Kidney glomerular epithelial cell (primary cell): ENCODE data around the gene IGLON5.

Experiments used
- DNase-seq: peaks from one replicate; lab custom pipeline; 2025; lab: John Stamatoyannopoulos, UW

Gene IGLON5

DNA sequence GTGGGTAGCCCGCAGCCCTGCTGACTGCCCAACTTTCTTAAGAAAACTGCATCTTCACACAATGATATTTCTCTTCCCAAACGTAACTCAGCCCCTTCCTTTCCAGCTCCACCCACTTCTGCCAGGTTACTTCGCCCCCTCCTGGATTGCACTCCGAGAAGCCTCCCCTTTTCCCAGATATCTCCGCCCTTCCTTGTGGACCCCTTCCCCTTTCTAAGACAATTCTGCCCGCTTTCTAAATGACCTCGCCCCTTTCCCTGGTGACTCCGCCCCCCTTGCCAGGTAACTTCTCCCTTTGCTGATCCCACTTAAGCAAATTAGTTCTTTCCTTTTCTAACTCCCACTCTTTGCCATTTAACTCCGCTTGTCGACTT lies 27.9 kb downstream of the IGLON5 start:
- no peak for DNase-seq

DNA sequence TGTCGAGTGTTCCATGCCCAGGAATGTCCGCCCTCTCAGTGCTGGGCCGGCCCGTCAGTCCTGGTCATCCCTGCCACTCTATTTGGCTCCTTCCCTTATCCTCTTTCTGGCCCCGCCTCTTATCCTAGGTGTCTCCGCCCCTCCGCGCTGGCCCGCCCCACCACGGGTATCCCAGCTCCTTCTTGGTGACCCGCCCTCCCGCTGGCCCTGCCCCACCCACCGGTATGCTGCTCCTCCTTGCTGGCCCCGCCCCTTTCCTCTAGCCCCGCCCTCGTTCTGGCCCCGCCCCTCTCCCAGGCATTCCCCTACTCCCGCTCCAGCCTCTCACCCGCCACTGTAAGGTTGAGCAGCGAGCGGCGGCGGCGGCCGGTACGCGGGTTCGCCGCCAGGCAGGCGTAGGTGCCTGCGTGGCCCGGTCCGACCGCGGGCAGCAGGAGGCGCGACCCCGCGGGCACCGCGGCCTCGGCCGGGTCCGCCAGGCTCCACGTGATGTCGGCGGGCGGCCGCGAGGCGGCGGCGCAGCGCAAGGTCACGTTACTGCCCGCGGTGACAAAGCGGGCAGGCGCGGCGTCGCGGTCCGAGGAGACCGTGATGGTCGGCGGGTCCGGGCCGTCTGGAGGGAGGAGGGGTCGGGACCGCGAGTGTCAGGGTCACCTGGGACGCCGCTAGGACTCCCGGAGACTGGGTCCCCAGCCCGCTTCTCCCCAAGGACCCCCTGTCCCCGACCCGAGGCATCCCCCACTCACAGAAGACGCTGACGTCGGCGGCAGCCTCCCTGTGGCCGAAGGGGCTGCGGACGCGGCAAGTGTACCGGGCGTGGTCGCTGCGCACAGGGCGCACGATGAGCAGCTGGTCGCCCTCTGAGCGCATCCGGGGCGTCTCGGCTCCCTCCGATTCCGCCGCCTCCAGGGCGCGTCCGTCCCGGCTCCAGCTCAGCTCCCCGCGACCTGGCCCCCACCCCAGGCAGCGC lies 28.5 kb downstream of the IGLON5 start:
- DNase-seq: peak; percentile 89

DNA sequence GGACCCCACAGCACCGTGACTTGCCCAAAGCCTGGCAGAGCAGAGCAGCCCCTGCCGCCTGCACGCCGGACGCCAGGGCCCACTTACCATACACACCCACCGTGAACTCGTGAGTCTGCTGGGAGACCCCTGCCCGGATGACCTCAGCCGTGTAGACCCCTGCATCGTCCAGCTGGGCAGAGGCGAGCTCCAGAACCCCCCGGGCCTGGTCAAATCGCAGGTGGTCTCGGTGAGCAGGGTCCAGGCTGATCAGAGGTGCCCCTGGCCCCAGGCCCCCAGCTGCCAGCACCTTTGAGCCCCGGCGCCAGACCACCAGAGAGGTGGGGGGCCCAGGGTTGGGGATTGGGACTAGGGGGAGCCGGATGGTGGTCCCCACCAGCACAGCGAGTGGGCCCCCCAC lies 29.6 kb downstream of the IGLON5 start:
- DNase-seq: no peak

DNA sequence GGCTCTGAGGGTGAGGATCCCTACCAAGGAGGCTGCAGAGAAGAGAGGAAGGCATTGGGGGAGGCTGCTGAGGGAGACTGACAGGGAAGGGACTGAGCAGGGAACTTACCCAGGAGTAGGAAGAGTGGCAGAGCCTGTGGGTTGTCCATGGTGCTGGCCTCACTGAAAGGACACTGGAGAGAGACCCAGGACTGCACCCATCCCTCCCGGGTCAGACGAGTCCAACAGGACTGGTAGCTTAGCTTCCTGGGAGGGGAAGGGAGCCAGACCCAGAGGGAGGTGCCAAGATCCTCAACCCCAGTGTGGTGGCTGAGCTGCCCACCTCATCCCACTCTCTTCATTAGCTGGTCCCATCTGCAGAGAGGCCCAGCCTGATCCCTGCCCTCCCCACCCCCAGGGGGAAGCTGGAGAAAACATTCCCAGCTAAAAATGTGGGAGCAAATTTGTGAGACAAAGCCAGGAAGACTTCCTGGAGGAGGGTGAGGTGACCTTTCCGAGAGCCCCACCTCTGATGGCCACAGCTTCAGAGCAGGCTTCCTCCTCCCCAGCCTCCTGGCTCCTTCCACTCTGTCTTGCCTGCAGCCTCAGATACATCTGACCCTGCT lies 30.6 kb downstream of the IGLON5 start, which contains the start of gene VSIG10L:
TSS of gene VSIG10L (minus strand) at position 164 of the 605 bp plus-strand sequence. CDS start at position 149, 15 bp downstream.
- no peak for DNase-seq

DNA sequence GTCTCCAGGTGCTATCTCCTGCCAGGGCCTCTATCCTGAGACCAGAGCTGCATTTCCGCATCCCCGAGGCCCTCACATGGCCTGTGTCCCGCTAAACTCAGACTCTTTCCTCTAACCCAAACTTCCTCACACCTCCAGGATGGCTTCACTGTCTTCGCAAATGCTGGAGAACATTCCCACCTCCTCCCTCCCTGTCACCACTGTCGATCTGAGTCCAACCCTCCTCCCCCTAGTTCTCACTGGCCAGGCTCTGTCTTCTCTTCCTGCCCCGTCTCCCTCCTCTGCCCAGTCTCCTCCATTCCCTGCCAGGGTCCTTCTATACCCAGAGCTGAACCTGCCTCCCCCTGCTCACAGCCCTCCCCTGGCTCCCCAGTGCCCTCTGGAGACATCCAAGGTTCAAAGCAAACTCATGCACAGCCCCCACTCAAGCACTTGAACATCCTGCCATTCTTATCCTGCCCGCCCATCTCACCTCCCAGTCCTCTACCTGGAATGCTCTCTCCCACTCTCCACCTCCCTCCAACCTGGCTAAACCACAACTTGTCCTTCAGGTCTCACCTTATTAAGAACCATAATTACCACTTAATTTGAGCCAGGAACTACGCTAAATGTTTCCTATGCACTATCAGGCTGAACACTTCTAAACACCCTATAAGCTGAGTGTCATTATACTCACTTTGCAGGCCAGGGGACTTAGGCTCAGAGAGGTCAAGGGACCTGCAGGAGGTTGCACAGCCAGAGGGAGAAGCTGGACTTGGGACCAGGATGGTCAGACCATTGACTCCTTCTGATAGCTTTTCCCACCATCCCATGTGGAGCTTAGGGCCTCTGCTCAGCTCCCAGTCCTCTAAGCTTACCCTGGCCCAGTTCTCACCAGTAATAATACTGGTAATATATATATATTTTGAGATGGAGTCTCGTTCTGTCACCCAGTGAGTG lies 31.5 kb downstream of the IGLON5 start:
- DNase-seq: no peak

DNA sequence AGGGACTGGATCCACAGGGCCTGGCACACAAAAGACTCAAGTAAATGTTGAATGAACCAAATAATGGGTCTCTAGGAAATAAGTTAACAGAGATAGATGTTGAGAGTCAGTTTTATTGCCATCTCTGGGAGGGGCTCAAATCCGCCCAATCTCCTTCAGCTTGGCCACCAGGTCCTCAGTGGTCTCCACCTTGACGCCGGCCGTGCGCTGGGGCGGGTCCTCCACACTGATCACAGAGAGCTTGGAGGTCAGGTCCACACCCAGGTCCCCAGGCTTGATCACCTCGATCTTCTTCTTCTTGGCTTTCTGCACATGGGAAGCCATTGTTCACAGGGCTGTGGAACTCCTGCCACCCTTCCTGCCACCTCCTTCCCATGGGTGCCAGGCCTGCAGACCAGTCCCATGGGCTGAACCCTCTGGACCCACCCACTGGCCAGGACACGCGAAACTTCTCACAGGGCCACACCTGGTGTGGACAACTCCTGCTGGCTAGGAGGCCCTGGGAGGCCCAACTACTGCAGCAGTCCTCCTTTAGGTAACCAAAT lies 33.7 kb downstream of the IGLON5 start:
- DNase-seq: no peak

DNA sequence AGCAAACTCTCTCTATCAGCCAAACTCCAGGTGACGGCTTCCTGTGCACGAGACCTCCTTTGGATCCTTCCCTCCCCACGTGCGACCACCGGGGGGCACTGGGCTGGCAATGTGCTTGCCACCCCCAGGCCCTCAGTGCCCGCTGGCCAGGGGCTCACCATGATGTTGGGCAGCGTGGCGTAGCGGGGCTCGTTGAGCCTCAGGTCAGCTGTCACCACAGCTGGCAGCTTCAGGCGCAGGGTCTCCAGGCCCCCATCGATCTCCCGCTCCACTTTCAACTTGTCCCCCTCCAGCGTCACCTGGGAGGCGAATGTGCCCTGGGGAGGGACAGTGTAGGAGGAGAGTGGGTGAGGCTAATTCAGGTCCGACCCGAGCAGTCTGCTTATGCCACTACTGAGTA lies 35.3 kb downstream of the IGLON5 start:
- no peak for DNase-seq

DNA sequence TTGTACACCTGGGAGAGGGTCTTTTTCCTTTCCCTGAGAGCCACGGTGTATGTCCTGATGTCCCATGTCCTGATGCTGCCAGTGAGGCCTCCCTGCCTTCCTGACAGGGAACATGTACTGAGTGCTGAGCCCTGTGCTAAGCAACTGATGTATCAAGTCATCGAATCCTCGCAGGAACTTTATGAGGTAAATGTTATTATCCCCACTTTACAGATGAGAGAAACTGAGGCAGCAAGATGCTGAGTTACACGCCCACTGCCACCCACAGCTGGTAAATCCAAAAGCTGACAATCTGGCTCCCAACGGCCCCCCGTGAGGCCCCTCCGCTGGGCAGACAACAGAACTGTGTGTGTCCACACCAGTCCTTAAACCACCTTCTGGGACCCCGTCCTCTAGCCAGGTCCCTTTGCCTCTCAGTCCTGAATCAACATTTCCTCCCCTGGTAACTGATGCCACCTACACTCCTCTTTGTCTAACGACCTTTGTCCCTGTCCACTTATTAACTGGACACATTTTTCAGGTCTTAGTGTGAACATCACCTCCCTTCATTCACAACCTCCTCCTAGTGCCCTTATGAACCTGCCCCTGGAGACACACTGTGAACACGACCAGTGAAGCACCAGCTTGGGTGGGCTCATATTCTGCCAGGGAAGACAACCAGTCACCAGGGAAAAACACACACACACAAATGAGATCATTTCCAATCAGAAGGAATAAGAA lies 35.9 kb downstream of the IGLON5 start:
- DNase-seq: no peak

DNA sequence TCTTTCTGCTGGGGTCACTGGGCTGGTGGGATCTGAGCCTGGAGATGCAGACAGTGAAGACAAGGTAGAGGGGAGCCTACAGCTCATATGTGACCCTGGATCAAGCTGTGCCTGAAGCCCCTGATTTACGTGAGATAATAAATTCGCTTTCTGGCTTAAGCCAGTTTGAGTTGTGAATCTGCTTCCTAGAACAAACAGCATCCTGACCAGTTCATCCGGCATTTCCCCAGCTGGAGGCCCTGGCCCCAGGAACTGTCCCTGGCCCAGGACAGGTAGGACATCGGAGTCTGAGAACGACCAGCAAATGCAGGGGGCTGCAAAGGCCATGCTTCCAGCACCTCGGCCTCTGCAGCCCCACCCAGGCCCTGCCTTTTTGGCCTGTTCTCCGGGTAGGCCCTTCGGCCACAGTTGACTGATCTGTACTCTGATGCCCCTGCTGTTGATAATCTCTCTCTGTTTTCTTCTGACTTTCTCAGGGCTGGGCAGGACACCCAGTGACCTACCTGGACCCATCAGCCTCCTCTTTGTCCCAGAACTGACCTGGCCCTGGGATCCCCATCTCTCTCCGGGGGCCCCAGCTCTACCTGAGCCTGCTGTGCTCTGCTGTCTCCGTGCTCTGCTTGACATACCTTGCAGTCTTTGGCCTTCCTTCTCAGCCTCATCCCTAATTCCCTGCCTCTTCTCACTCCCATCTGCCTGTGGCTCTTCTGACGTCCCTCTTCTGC lies 40.0 kb downstream of the IGLON5 start:
- DNase-seq: no peak

DNA sequence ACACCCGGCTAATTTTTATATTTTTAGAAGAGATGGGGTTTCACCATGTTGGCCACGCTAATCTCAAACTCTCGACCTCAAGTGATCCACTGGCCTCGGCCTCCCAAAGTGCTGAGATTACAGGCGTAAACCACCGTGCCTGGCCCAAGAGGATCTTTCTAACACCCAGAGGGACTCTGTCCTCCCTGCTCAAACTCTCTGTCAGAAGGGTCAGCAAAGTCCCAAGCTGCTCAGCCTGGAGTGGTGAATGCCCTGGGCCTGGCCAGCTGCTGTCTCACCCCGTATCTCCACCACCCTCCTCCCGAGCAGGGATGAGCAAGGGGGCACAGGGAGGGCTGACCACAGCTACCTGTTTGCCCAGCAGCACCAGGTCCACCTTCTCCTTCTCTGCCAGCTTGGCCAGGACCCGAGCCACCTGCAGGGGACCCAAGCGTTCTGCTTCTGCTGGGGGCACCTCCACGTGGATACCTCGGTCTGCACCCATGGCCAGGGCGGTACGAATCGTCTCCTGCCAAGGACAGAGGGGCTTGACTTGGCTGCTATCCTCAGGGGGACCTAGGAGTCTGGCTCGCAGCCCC lies 41.4 kb downstream of the IGLON5 start:
- DNase-seq: no peak

DNA sequence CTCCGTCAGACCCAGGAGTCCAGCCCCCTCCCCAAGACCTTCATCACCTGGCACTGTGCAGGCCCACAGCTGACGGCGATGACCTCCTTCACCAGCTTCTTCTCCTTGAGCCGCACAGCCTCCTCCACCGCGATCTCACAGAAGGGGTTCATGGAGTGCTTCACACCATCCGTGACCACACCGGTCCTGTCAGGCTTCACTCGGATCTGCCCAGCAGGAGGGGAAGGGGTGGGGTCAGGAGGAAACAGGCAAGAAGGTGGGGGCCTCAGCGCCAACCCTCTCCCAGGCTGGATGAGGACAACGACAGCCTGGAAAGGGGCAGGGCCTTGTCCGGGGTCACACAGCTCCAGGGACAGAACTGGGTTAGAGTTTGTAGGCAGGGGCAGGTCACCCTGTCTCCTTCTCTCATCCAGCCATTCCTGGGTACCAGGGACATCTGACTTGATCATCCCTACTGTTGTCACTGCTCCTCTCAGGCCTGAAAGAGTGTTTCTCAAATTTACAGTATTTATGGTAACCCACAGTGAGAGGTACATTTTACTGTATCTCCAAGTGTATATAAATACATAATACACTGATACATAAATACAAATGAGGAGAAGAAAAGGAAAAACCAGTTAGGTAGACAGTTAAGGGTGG lies 42.8 kb downstream of the IGLON5 start:
- no peak for DNase-seq

DNA sequence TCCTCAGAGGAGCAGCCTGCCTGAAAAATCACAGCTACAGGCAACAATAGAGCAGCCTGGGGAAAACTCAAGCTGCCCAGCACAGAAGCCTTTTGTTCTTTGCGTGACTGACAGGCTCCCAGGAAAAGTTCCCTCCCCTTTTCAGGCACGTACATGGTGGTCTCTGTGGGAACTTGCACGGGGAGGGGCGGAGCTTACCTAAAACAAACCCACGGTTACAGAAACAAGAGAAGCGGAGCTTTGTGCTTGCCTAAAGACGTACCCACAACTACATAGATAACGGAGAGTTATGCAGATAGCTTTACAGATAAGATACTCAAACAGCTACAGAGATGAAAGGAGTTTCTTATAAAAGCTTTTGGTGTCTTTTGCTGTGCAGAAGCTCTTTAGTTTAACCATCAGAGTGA lies 43.3 kb downstream of the IGLON5 start:
- no peak for DNase-seq

DNA sequence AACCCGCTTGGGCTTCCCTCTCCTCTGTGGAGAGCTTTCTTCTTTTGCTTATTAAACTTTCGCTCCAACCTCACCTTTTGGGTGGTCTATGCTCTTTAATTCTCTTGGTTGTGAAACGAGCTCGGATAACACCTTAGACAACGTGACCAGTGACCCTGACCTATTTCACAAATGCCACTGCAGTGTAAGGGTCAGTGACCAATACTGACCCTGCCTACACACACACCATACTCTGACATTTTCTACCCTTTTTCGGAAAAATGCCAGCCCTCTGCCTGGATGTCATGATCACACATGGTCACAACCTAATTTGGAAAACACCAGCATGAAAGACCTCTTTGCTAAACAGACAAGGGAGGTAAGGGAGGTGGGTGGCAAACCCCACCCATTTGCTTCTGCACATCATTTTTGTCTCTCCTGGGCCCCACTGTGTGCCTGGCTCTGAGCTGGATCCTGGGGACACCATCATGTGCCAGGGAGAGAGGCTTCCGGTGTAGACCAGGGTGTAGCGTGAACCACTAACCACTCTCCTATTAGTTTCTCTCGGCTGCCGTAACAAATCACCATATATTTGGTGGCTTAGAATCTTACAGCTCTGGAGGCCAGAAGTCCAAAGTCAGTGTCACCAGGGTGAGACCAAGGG lies 44.8 kb downstream of the IGLON5 start:
- no peak for DNase-seq

DNA sequence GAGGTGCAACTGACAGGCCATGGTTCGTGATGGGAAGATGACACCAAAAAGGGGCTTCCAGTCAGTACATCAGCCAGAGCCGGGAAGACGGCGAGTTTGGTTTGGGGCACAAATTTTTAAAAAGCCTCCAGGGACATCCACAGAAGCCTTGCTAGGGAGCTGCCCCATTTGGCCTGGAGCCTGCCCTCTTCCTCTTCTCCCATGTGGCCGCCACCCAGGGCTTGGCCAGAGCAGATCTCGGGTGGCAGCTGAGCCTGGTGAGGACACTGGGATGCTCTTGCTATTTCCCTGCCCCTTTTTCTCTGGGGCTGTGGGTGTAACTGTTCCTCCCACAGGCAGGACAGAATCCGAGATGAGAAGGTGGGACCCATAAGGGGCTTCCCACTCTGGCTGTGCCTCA lies 46.5 kb downstream of the IGLON5 start:
- no peak for DNase-seq

DNA sequence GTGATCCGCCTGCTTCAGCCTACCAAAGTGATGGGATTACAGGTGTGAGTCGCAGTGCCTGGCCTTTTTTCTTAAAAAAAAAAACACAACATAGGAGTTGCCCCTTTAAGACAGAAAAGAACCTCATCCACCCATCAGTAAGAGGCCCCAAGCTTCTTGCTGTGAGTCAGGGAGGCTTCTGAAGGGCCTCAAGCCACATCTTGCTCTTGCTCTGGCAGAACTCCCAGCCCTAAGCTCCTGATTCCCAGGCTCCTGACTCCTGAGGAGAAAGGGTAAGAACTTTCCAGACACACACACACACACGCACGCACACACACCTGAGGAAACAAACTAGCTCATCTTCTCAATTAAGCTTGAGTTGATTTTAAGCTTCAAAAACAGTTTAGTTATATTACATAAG lies 47.9 kb downstream of the IGLON5 start:
- no peak for DNase-seq

DNA sequence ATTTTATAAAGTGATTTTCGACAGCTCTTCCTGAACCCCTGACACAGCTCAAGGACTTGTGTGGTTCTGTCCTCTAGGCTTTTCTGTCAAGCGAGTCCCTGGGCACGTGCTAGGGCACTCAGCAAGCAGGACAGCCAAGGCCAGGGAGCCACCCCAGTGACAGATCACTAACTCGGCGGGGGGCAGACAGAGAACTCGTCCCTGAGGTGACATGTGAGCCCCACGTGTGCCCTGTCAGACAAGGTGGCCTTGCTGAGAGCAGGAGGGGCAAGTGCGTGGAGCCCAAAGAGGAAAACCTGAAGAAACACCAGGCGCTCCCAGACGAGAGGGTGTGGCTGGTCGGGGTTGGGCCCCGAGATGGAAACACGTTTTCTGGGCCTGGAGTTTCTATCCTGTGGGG lies 49.8 kb downstream of the IGLON5 start:
- DNase-seq: no peak

DNA sequence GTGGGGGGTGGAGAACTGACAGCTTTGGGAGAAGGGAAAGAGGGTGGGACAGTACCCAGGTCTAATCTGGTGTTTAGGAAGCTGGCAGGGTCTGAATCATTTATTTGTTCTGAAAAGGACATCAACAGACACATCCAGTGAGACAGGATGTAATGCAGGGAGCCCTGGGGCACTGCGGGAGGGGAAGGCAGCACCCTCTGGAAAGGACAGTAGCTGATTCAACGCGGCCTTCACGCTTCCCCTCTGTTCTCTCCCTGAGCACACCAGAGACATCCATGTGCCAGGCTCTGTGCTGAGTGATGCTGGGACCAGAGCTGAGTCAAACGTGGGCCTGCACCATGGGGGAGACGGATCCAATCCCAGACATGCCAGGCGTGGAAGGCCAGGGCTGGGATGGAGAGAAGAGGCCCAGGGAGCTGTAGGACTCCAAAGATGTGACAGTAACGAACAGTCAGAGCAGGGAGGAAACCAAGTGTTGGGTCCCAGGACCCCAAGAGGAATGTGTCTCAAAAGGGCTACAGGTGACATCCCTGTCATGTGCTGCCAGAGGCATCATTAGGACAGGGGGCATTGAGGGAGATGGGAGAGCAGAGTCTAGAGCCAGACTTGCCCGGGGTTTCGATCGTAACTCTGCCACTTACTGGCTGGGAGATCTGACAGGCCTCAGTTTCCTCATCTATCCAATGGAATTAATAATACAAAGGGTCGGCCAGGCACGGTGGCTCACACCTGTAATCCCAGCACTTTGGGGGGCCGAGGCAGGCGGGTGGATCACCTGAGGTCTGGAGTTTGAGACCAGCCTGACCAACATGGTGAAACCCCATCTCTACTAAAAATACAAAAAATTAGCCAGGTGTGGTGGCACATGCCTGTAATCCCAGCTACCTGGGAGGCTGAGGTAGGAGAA lies 53.0 kb downstream of the IGLON5 start:
- no peak for DNase-seq
